ENCODE measurements around the gene MFNG. TPM values are rescaled to one million over a fixed set of nuclear protein-coding genes. Genes with fewer than 3 reads are reported as not detected.
"Not testable (repeated sequence)": the region's sequence is repeated elsewhere in the genome, so short reads cannot be mapped to it uniquely, and the experiment has no call there.

MFNG gene
- total RNA-seq, 1 donor from 2014 or later = 0.83 TPM

GRCh38 chr22:37470087-37470445 is 16.1 kb downstream of the MFNG start:
- no peak for TF ChIP-seq CTCF (IDR thresholded peaks at IDR 0.05; ENCODE audit: unreplicated experiment)
- Mint-ChIP-seq H3K4me1 (no peaks in the 10 kb centered on the region), H3K27me3 (ENCODE audit: low read depth) (peaks cover 60% of the 10 kb centered on the region), H3K36me3 (no peaks in the 10 kb centered on the region), H3K9me3 (no peaks in the 10 kb centered on the region), H3K27ac (no peak overlapping the region), H3K4me3 (no peak overlapping the region)
- DNase-seq (ENCODE audit: low spot score in 2 of 2, unreplicated experiment in 2 of 2) = no peak

- H3K36me3 Mint-ChIP-seq = no peaks in the 10 kb centered on the region
- no peak for TF ChIP-seq CTCF (IDR thresholded peaks at IDR 0.05; ENCODE audit: unreplicated experiment)
- no peak overlapping the region for H3K4me3 Mint-ChIP-seq
- DNase-seq (ENCODE audit: low spot score in 2 of 2, unreplicated experiment in 2 of 2) = no peak
- no peaks in the 10 kb centered on the region for H3K9me3 Mint-ChIP-seq
- H3K27ac Mint-ChIP-seq = no peak overlapping the region
- no peaks in the 10 kb centered on the region for H3K4me1 Mint-ChIP-seq
- H3K27me3 Mint-ChIP-seq (ENCODE audit: low read depth) = peaks cover 55% of the 10 kb centered on the region
Observed at GRCh38 chr22:37469416-37470086, 16.6 kb downstream of the MFNG start.

- H3K9me3 Mint-ChIP-seq, H3K27ac Mint-ChIP-seq: not testable (repeated sequence)
- H3K27me3 Mint-ChIP-seq (ENCODE audit: low read depth) = peaks cover 45% of the 10 kb centered on the region
Observed at GRCh38 chr22:37468201-37468695, 17.9 kb downstream of the MFNG start.

GRCh38 chr22:37467391-37467955 is 18.7 kb downstream of the MFNG start:
- Mint-ChIP-seq H3K27ac (no peak overlapping the region), H3K27me3 (ENCODE audit: low read depth) (peaks cover 44% of the 10 kb centered on the region), H3K4me1 (no peaks in the 10 kb centered on the region), H3K4me3 (no peak overlapping the region), H3K36me3 (no peaks in the 10 kb centered on the region), H3K9me3 (no peaks in the 10 kb centered on the region)
- no peak for TF ChIP-seq CTCF (IDR thresholded peaks at IDR 0.05; ENCODE audit: unreplicated experiment)
- no peak for DNase-seq (ENCODE audit: low spot score in 2 of 2, unreplicated experiment in 2 of 2)

More at GRCh38 chr22:37468201-37468695, 17.9 kb downstream of the MFNG start:
- not testable (repeated sequence) for H3K36me3 Mint-ChIP-seq; H3K4me1 Mint-ChIP-seq; DNase-seq (ENCODE audit: low spot score in 2 of 2, unreplicated experiment in 2 of 2); H3K4me3 Mint-ChIP-seq

GRCh38 chr22:37464181-37464580 is 22.0 kb downstream of the MFNG start:
- H3K4me3 Mint-ChIP-seq = no peak overlapping the region
- DNase-seq (ENCODE audit: low spot score in 2 of 2, unreplicated experiment in 2 of 2) = no peak
- no peak for TF ChIP-seq CTCF (IDR thresholded peaks at IDR 0.05; ENCODE audit: unreplicated experiment)
- peaks cover 43% of the 10 kb centered on the region for H3K27me3 Mint-ChIP-seq (ENCODE audit: low read depth)
- no peaks in the 10 kb centered on the region for H3K4me1 Mint-ChIP-seq
- no peaks in the 10 kb centered on the region for H3K9me3 Mint-ChIP-seq
- H3K36me3 Mint-ChIP-seq = no peaks in the 10 kb centered on the region
- H3K27ac Mint-ChIP-seq = no peak overlapping the region

- no peaks in the 10 kb centered on the region for H3K9me3 Mint-ChIP-seq
- H3K27me3 Mint-ChIP-seq (ENCODE audit: low read depth) = peaks cover 46% of the 10 kb centered on the region
- TF ChIP-seq CTCF (IDR thresholded peaks at IDR 0.05; ENCODE audit: unreplicated experiment) = no peak
- H3K36me3 Mint-ChIP-seq = no peaks in the 10 kb centered on the region
- no peak overlapping the region for H3K27ac Mint-ChIP-seq
- H3K4me3 Mint-ChIP-seq = no peak overlapping the region
- no peaks in the 10 kb centered on the region for H3K4me1 Mint-ChIP-seq
- peak in 1 of 2 experiments; percentile 68 for DNase-seq (ENCODE audit: low spot score in 2 of 2, unreplicated experiment in 2 of 2)
Observed at GRCh38 chr22:37462983-37463382, 23.2 kb downstream of the MFNG start.

All from mesothelial cell of epicardium (in vitro differentiated cells).